ENCODE measurements around the gene RNF41.
A peak's percentile ranks its signal among the peaks of the same experiment; 100 is the strongest.
"Not testable (repeated sequence)": the region's sequence is repeated elsewhere in the genome, so short reads cannot be mapped to it uniquely, and the experiment has no call there.

Gene RNF41

DNA sequence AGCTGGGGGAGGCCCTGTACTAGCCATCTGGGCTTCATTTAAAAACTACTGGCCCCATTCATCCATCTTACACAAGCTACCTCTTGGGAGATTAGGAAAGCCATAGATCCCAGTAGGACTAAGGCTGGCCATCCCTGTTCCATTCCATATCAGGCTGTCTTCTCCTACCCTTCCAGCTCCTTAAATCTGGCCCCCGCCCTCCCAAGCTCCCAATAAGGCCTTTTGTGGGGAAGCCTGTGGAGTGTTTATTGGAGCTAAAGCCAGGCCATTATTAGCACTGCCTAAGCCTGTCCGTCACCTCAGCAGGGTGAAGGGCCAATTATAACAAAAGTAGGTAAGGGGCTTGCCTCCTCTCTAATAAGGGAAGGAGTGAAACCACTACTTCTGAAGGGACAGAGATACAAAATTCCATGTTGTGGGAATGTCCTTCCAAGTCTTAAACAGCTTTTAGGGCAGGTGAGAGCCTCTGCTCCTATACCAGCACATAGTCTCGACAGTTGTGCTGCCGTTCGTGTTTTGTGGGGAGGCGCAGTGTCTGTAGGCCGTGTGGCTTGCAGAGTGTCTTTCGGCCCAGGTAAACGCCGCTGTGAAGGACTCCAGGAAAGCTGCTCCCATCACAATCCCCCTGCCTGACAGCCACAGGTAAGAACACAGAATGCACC, 59.9 kb downstream of the RNF41 start:
- Mint-ChIP-seq H3K4me3 (no peak overlapping the region), H3K27me3 (no peaks in the 10 kb centered on the region), H3K27ac (peak overlapping the region; percentile 98), H3K36me3 (peaks cover 27% of the 10 kb centered on the region), H3K9me3 (no peaks in the 10 kb centered on the region), H3K4me1 (peaks cover 30% of the 10 kb centered on the region)
- DNase-seq (ENCODE audit: low spot score in 2 of 2) (no peak), ATAC-seq (ENCODE audit: low read depth) (no peak)

DNA sequence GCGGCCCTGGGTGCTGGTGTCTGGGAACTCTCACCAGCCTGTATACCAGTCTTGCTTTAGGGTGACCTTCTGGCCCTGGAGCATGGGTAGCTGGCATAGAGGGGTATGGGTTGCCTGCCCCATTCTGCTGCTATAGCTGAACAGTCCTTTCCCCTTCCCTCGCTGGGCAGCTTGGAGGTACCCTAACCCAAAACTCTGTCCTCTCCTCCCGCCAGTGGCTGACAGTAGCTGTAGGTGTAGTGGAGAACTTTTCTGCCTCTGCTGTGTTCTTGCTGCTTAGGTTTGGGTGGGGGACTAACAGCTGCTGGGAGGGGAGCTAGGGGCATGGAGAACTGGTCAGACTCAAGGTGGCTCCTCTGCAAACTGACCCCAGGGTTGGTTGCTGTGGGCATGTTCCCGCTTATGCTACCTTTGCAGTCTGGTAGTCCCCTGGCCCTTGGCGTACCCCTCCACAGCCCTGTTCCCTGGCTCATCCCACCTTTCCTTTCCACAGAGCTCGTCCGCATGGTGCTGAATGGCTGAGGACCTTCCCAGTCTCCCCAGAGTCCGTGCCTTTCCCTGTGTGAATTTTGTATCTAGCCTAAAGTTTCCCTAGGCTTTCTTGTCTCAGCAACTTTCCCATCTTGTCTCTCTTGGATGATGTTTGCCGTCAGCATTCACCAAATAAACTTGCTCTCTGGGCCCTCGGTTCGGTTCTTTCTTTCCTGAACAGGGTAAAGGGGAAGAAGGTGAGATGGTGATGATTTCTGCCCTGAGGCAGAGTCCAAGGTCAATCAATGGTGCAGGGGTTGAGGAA, 60.6 kb downstream of the RNF41 start:
- Mint-ChIP-seq H3K36me3 (peaks cover 27% of the 10 kb centered on the region), H3K4me3 (peak overlapping the region; percentile 96), H3K9me3 (no peaks in the 10 kb centered on the region), H3K27me3 (no peaks in the 10 kb centered on the region), H3K27ac (peak overlapping the region; percentile 98), H3K4me1 (peaks cover 30% of the 10 kb centered on the region)
- DNase-seq (ENCODE audit: low spot score in 2 of 2) (no peak), ATAC-seq (ENCODE audit: low read depth) (no peak)

DNA sequence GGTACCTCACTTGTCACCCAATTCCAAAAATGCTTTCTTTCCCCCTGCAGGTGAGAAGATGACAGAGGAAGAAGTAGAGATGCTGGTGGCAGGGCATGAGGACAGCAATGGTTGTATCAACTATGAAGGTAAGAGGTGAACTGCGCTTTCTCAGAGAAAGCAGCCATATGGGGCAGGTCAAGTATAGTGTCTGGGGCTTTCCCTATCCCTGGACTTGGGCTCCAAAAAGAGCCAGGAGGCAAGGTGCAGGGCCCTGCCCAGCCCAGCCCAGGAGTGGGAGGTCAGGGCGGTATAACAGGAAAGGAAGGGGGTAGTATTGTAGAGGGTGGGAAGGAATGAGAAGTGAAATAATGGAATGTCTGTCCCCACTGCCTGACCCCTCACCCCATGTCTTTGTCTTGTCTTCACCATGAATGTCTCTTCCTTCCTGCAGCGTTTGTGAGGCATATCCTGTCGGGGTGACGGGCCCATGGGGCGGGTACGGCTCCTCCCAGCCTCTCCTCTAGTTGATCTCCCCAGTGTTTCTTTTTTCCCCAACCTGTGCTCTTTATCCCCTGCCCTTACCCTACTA, 61.4 kb downstream of the RNF41 start:
- Mint-ChIP-seq H3K27ac (peak overlapping the region; percentile 98), H3K4me3 (peak overlapping the region; percentile 96), H3K36me3 (peaks cover 27% of the 10 kb centered on the region), H3K9me3 (no peaks in the 10 kb centered on the region), H3K4me1 (peaks cover 35% of the 10 kb centered on the region), H3K27me3 (no peaks in the 10 kb centered on the region)
- DNase-seq (ENCODE audit: low spot score in 2 of 2) (no peak), ATAC-seq (ENCODE audit: low read depth) (no peak)

DNA sequence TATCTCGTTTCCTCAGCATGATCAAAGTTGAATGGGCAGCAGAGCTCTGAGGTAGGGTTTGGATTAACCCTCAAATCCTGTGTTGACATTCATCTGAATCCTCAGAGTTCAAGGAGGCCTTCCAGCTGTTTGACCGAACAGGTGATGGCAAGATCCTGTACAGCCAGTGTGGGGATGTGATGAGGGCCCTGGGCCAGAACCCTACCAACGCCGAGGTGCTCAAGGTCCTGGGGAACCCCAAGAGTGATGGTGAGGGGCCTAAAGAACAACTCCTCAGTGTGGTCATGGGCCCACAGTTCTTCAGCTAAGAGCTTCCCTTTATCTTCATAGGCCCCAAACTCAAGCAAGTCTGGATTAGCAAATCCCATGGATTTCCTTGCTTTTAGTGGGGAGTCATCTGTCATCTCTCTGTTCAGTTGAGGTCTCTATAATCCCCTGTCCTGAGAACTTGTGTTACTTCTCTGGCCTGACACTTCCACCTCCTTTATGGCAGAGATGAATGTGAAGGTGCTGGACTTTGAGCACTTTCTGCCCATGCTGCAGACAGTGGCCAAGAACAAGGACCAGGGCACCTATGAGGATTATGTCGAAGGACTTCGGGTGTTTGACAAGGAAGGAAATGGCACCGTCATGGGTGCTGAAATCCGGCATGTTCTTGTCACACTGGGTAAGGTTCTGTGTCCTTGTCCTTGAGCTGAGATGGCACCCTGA, 62.1 kb downstream of the RNF41 start:
- H3K4me1 Mint-ChIP-seq: peaks cover 35% of the 10 kb centered on the region
- peaks cover 27% of the 10 kb centered on the region for H3K36me3 Mint-ChIP-seq
- no peak for DNase-seq (ENCODE audit: low spot score in 2 of 2)
- no peaks in the 10 kb centered on the region for H3K9me3 Mint-ChIP-seq
- H3K4me3 Mint-ChIP-seq: peak overlapping the region; percentile 96
- no peak for ATAC-seq (ENCODE audit: low read depth)
- H3K27ac Mint-ChIP-seq: peak overlapping the region; percentile 98
- no peaks in the 10 kb centered on the region for H3K27me3 Mint-ChIP-seq

DNA sequence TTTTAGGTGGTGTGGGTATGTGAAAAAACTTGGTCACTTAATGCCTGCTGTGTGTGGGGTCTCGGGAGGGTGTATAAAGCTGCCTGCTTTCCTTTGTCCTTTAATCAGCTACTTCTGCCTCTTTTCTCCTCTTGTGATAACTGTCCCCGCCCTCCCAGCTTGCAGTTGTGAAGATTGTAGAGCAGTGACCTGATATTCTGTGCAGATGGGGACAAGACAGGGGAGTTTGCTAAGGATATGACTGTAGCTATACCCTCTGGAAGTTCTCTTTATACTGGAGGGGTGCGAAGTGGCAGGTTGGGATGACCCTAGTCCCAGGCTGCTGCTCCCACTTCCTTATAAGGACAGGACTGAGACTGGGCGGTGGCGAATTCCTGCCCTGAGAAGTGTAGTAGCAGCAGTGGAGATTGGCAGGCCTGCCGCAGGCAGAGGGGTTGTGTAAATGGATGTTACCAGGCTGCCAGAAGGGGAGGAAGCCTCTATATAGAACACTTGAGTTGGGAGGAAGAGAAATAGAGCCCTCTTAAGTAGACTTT, 62.7 kb downstream of the RNF41 start:
- DNase-seq (ENCODE audit: low spot score in 2 of 2): no peak
- peak overlapping the region; percentile 98 for H3K27ac Mint-ChIP-seq
- ATAC-seq (ENCODE audit: low read depth): no peak
- H3K36me3 Mint-ChIP-seq: peaks cover 22% of the 10 kb centered on the region
- H3K4me3 Mint-ChIP-seq: peak overlapping the region; percentile 96
- H3K4me1 Mint-ChIP-seq: peaks cover 35% of the 10 kb centered on the region
- H3K9me3 Mint-ChIP-seq: no peaks in the 10 kb centered on the region
- H3K27me3 Mint-ChIP-seq: no peaks in the 10 kb centered on the region

DNA sequence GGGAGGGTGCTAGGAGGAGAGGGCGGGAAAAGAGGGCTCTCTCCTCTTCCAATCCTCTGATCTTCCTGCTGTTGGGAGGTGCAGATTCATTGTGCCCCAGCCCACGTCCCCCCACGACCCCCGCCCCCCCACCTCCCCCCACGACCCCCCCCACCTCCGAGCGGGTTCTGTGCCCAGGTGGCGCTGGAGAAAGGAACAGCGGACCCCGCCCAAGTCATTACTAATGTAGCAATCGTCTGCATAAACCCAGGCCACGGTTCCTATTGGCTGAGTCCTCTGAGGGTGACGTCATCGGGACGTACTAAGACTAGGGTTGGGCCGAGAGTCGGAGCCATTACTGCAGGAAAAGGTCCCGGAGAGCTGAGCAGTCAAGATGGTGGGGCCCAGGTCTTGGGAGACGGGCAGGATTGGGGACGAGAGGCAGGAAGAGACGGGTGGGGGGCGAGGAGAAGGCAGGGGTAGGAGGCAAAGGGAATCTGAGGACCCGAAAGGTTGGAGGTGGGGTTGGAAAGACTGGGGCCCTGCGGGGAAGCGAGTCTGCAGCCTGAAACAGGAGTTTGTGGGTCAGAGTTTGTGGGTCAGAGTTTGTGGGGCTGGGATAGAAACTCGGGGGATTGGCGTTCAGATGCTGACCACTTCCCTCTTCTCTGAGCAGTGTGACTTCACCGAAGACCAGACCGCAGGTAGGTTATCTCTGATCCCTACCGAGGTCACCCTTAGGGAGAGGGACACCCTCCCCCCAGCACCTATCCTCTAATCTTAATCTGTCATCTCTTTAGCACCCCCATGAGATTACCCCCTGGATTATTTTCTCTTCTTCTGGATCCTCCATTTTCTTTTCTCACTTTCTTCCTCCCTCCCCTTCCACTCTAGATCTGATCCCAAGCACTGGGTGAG, 63.4 kb downstream of the RNF41 start, which contains the start of gene MYL6:
Gene MYL6 (plus strand): TSS at position 331 of the 897 bp plus-strand sequence. CDS start 43 bp downstream, at position 374.
- H3K27me3 Mint-ChIP-seq: no peaks in the 10 kb centered on the region
- peak within 1 kb of the TSS; percentile 96 for H3K4me3 Mint-ChIP-seq
- H3K36me3 Mint-ChIP-seq: peaks cover 20% of the 10 kb centered on the region
- peak within 1 kb of the TSS; percentile 98 for H3K27ac Mint-ChIP-seq
- peaks cover 38% of the 10 kb centered on the region for H3K4me1 Mint-ChIP-seq
- DNase-seq (ENCODE audit: low spot score in 2 of 2): peak; percentile 77 to 84
- peak; percentile 90 for ATAC-seq (ENCODE audit: low read depth)
- H3K9me3 Mint-ChIP-seq: no peaks in the 10 kb centered on the region

DNA sequence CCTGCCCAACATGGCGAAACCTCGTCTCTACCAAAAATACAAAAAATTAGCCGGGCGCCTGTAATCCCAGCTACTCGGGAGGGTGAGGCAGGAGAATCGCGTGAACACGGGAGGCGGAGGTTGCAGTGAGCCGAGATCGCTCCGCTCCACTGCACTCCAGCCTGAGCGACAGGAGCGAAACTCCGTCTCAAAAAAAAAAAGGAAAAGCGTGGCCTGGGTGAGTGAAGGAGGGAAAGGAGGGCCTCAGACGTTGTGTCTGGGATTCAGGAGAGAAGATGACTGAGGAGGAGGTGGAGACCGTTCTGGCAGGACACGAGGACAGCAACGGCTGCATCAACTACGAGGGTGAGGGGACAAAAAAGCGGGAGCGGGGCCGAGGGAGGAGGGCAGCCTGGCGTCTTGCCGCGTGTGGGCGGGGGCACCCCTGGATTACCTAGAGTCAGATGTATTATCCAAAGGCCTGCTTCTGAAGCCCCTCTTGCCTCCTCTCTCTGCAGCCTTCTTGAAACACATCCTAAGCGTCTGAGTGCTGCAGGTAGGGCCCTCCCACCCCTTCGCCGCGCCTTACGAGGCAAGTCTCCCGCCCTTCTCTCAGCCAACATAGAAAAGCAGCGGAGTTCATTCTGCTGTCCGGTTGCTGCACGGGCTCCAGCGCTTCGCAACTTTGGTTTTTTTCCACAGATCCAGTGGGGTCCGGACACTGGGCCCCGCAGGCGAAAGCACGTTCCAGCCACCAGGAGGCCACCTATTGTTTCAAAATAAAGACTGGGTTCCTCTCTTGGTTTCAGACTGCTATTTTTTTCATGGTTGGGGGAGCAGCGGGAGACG, 64.3 kb downstream of the RNF41 start:
- Mint-ChIP-seq H3K27me3 (no peaks in the 10 kb centered on the region), H3K9me3 (no peaks in the 10 kb centered on the region), H3K27ac (peak overlapping the region; percentile 98), H3K4me3 (peak overlapping the region; percentile 96), H3K36me3 (peaks cover 17% of the 10 kb centered on the region), H3K4me1 (peaks cover 38% of the 10 kb centered on the region)
- ATAC-seq (ENCODE audit: low read depth): peak; percentile 67
- peak; percentile 67 to 74 for DNase-seq (ENCODE audit: low spot score in 2 of 2)

DNA sequence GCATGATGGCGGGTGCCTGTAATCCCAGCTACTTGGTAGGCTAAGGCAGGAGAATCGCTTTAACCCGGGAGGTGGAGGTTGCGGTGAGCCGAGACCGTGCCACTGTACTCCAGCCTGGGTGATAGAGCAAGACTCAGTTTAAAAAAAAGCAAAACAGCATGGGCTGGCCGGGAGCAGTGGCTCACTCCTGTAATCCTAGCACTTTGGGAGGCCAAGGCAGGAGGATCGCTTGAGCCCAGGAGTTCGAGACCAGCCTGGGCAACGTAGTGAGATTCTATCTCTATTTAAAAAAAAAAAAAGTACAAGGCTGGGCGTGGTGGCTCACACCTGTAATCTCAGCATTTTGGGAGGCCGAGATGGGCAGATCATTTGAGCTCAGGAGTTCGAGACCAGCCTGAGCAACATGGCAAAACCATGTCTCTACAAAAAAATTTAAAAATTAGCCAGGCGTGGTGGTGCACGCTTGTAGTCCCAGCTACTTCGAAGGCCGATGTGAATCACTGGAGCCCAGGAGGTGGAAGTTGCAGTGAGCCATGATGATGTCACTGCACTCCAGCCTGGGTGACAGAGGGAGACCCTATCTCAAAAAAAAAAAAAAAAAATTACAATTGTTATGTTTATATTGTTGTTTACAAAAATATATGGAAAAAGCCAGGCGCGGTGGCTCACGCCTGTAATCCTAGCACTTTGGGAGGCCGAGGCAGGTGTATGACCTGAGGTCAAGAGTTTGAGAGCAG, 65.1 kb downstream of the RNF41 start:
- H3K27me3 Mint-ChIP-seq; ATAC-seq (ENCODE audit: low read depth); H3K9me3 Mint-ChIP-seq; DNase-seq (ENCODE audit: low spot score in 2 of 2): not testable (repeated sequence)
- Mint-ChIP-seq H3K4me3 (peak overlapping the region; percentile 96), H3K36me3 (peaks cover 12% of the 10 kb centered on the region), H3K4me1 (peaks cover 40% of the 10 kb centered on the region), H3K27ac (peak overlapping the region; percentile 98)

DNA sequence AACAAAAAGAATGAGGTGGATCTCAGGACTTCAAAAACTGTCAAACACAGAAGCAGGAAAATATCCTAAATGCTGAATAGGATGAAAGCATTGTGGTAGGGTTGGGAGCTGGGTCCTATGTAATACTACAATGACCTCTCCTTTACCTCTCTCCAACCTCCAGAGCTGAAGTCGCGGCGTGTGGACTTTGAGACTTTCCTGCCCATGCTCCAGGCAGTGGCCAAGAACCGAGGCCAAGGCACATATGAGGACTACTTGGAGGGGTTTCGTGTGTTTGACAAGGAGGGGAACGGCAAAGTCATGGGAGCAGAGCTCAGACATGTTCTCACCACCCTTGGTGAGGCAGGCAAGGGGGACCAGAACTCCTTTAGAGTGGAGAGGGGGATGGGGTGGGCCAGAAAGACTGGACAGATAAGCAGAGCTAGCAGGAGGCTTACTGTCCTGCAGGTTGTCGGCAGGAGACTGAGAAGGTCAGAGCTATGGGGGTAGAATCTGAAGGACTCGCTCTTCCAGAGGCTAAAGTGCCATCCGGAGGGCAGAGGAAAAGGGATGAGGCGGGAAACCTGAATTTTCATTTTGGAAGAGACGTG, 66.4 kb downstream of the RNF41 start:
- peaks cover 36% of the 10 kb centered on the region for H3K4me1 Mint-ChIP-seq
- no peak overlapping the region for H3K27ac Mint-ChIP-seq
- no peaks in the 10 kb centered on the region for H3K27me3 Mint-ChIP-seq
- no peaks in the 10 kb centered on the region for H3K9me3 Mint-ChIP-seq
- ATAC-seq (ENCODE audit: low read depth) (no peak), DNase-seq (ENCODE audit: low spot score in 2 of 2) (no peak)
- H3K36me3 Mint-ChIP-seq: peaks cover 7% of the 10 kb centered on the region
- peak overlapping the region; percentile 46 for H3K4me3 Mint-ChIP-seq

DNA sequence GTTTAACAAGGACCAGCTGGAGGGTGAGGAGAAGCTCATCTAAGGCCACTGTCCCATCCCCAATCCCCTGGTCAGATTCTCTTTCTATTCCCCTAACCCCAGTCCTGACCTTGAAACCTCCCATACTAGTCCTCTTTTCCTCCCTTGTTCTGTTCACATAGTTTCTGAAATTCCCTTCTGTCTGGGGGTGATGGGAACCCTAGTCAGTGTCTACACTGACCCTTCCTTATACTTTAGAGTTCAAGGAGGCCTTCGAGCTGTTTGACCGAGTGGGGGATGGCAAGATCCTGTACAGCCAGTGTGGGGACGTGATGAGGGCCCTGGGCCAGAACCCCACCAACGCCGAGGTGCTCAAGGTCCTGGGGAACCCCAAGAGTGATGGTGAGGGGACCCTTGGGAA, 66.9 kb downstream of the RNF41 start:
- DNase-seq (ENCODE audit: low spot score in 2 of 2) (no peak), ATAC-seq (ENCODE audit: low read depth) (no peak)
- H3K4me1 Mint-ChIP-seq: peaks cover 31% of the 10 kb centered on the region
- H3K27ac Mint-ChIP-seq: no peak overlapping the region
- H3K4me3 Mint-ChIP-seq: no peak overlapping the region
- H3K9me3 Mint-ChIP-seq: no peaks in the 10 kb centered on the region
- H3K27me3 Mint-ChIP-seq: no peaks in the 10 kb centered on the region
- peaks cover 3% of the 10 kb centered on the region for H3K36me3 Mint-ChIP-seq

DNA sequence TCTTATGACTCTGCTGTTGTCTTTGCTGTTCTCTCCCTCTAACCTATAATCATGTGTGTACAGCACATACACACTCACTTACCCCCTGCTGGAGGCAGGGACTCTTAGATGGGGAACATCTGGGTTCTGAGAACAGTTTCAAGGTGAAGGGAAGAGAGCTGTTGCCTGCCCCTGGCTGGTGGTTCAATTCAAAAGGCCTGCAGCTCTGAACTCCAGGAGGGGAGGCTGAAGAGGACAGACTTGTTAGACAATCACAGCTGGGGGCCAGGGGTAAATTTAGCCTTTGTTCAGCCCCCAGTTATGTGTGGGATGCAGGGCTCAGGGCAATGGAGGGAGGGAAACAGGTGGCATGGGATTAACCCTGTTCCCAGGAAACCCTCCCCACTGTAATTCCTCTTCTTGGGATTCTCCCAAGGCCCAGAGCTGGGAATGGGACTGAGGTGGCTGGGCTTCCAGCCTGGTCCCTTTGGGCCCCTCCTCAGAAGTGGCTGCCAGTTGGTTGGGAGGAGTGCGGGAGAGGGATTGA, 67.4 kb downstream of the RNF41 start:
- no peaks in the 10 kb centered on the region for H3K27me3 Mint-ChIP-seq
- peaks cover 2% of the 10 kb centered on the region for H3K36me3 Mint-ChIP-seq
- peaks cover 25% of the 10 kb centered on the region for H3K4me1 Mint-ChIP-seq
- DNase-seq (ENCODE audit: low spot score in 2 of 2) (no peak), ATAC-seq (ENCODE audit: low read depth) (no peak)
- H3K27ac Mint-ChIP-seq: no peak overlapping the region
- H3K4me3 Mint-ChIP-seq: no peak overlapping the region
- H3K9me3 Mint-ChIP-seq: no peaks in the 10 kb centered on the region
